HepG2 (cell line): ENCODE results near the gene GATB. TPM values are rescaled to one million over a fixed set of nuclear protein-coding genes. Genes with fewer than 3 reads are reported as not detected.

Source experiments
- ATAC-seq: fragments of 200-7000 bp; cut with Tn5 transposase; 3 replicates; pipeline ENCODE4 v1.9.1; 2020; ENCODE audit warnings: mild to moderate bottlenecking, moderate library complexity
- BruUV-seq: library from RNA; stranded (reverse); fragments of 400-500 nt; replicated peaks from 2 replicates; lab custom pipeline; 2021; lab: Mats Ljungman, UMichigan
- CTCF ChIA-PET: fragments of 300-600 bp; formaldehyde crosslinking; extraction: SDS; loops from one replicate; lab custom pipeline; 2021; ENCODE audit warnings: low total read pairs, inconsistent platforms, low intra/inter-chr PET ratio; lab: Yijun Ruan, JAX
- POLR2A ChIA-PET: fragments of 350-600 bp; sonication (Branson Sonifier 250); formaldehyde crosslinking; loops from one replicate; lab custom pipeline; 2020; ENCODE audit warnings: antibody characterized with exemption, inconsistent platforms; lab: Yijun Ruan, JAX
- DNase-seq: peaks from one replicate; pipeline ENCODE4 v3.0.0-alpha.2; 2015; ENCODE audit warnings: low spot score
- FAIRE-seq: peaks from 3 replicates; lab custom pipeline; 2011; peaks lifted over from hg19 to GRCh38; lab: Jason Lieb, UNC
- H2AFZ ChIP-seq: one replicate; pipeline ENCODE4 v1.6.1; 2011; ENCODE audit warnings: low read length, inconsistent platforms
- H3K27ac ChIP-seq: fragments of 300-600 bp; 3 replicates; pipeline ENCODE4 v1.8.0; 2011; ENCODE audit warnings: mixed run types, mild to moderate bottlenecking, mixed read lengths, low read length, inconsistent platforms; ENCODE audit not compliant: insufficient read depth; ENCODE audit errors: extremely low read length
- H3K27me3 ChIP-seq, 2 experiments: fragments of 200-600 bp in 1 of 2; 2 replicates in 1 of 2; 3 replicates in 1 of 2; pipeline versions ENCODE4 v1.6.0 to v1.8.0; 2011; ENCODE audit warnings: low read length in 2 of 2, mild to moderate bottlenecking in 2 of 2, moderate library complexity in 2 of 2, inconsistent platforms in 1 of 2; ENCODE audit not compliant: insufficient read depth in 2 of 2, control insufficient read depth in 1 of 2
- H3K36me3 ChIP-seq, 2 experiments: fragments of 200-600 bp in 1 of 2; replicated peaks in 1 of 2; 2 replicates in 1 of 2; 3 replicates in 1 of 2; pipeline versions ENCODE4 v1.5.1 to v1.8.0; 2011; ENCODE audit warnings: low read length in 2 of 2, inconsistent platforms in 1 of 2; ENCODE audit not compliant: insufficient read depth in 2 of 2, control insufficient read depth in 1 of 2
- H3K4me1 ChIP-seq: 2 replicates; pipeline ENCODE4 v1.5.1; 2012; ENCODE audit warnings: low read length, inconsistent platforms; ENCODE audit not compliant: insufficient read depth
- H3K4me2 ChIP-seq: 2 replicates; pipeline ENCODE4 v1.6.0; 2011; ENCODE audit warnings: low read depth, low read length, inconsistent platforms
- H3K4me3 ChIP-seq, 3 experiments: fragments of 200-600 bp in 1 of 3; sonication (generic), shearing (Covaris generic) in 1 of 3; replicated peaks in 1 of 3; 2 replicates each; pipeline ENCODE4 v1.5.1; 2011 to 2016; ENCODE audit warnings: low read length in 3 of 3, inconsistent platforms in 2 of 3, low read depth in 2 of 3, mild to moderate bottlenecking in 2 of 3, control low read depth in 1 of 3, mixed read lengths in 1 of 3; ENCODE audit not compliant: insufficient read depth in 1 of 3
- H3K79me2 ChIP-seq: one replicate; pipeline ENCODE4 v1.6.1; 2011; ENCODE audit warnings: low read length, inconsistent platforms; ENCODE audit not compliant: insufficient read depth
- H3K9ac ChIP-seq: 2 replicates; pipeline ENCODE4 v1.6.0; 2011; ENCODE audit warnings: mild to moderate bottlenecking, low read depth, low read length, inconsistent platforms; ENCODE audit not compliant: insufficient read depth
- H3K9me3 ChIP-seq: 2 replicates; pipeline ENCODE4 v1.5.1; 2012; ENCODE audit warnings: mild to moderate bottlenecking, low read length
- H4K20me1 ChIP-seq: 2 replicates; pipeline ENCODE4 v1.6.0; 2011; ENCODE audit warnings: inconsistent platforms, mild to moderate bottlenecking, low read length, moderate library complexity; ENCODE audit not compliant: insufficient read depth
- ATF1 ChIP-seq: IDR thresholded peaks from 2 replicates; pipeline ENCODE4 v1.6.1; 2016; ENCODE audit warnings: mild to moderate bottlenecking, control low read depth
- CREM ChIP-seq, 2 experiments: sonication (generic) in 1 of 2; formaldehyde crosslinking in 1 of 2; IDR thresholded peaks; 2 replicates each; pipeline versions ENCODE4 v1.4.0 to v1.6.1; 2016 to 2020; ENCODE audit warnings: antibody characterized with exemption in 1 of 2, mild to moderate bottlenecking in 1 of 2, missing genetic modification reagents in 1 of 2
- GZF1 ChIP-seq: sonication (generic); formaldehyde crosslinking; IDR thresholded peaks from 2 replicates; pipeline ENCODE4 v1.5.1; 2020; ENCODE audit warnings: mild to moderate bottlenecking, missing genetic modification reagents
- MAFF ChIP-seq: IDR thresholded peaks from 2 replicates; pipeline ENCODE4 v1.6.1; 2011; ENCODE audit warnings: low read depth, low read length, improper control_type of control experiment
- RBAK ChIP-seq: sonication (generic); formaldehyde crosslinking; IDR thresholded peaks from 2 replicates; pipeline ENCODE4 v1.5.1; 2020; ENCODE audit warnings: mild to moderate bottlenecking, missing genetic modification reagents
- SALL2 ChIP-seq: sonication (generic); formaldehyde crosslinking; IDR thresholded peaks from 2 replicates; pipeline ENCODE4 v1.8.1; 2023; ENCODE audit warnings: mild to moderate bottlenecking, missing genetic modification reagents, inconsistent platforms
- TEAD2 ChIP-seq: sonication (generic); formaldehyde crosslinking; IDR thresholded peaks from 2 replicates; pipeline ENCODE4 v1.9.0; 2021; ENCODE audit warnings: missing genetic modification reagents
- ZNF138 ChIP-seq: sonication (generic); formaldehyde crosslinking; IDR thresholded peaks from 2 replicates; pipeline ENCODE4 v1.5.0; 2020; ENCODE audit warnings: mild to moderate bottlenecking, low read depth, missing genetic modification reagents
- ZNF205 ChIP-seq: IDR thresholded peaks from 2 replicates; pipeline ENCODE4 v1.6.1; 2018; ENCODE audit warnings: missing biosample characterization, missing genetic modification reagents
- ZNF281 ChIP-seq: sonication (generic); formaldehyde crosslinking; IDR thresholded peaks from 2 replicates; pipeline ENCODE4 v1.4.0; 2020; ENCODE audit warnings: missing genetic modification reagents, borderline replicate concordance
- ZNF430 ChIP-seq: sonication (generic); formaldehyde crosslinking; IDR thresholded peaks from 2 replicates; pipeline ENCODE4 v1.9.0; 2021; ENCODE audit warnings: mild to moderate bottlenecking, missing genetic modification reagents
- whole genome bisulfite sequencing: methylation state at CpG from one replicate; pipeline ENCODE4 v1.1.6; 2017; ENCODE audit warnings: low lambda C conversion rate; 5-methylcytosine and 5-hydroxymethylcytosine counted together
- in situ Hi-C: cut with HindIII; loops from 2 replicates; pipeline ENCODE4 v1.10.0; 2017; ENCODE audit warnings: low pct_unique_long_range_greater_than_20kb; ENCODE audit not compliant: extremely low pct_ligation_motif_present
- intact Hi-C: fragments of 100-400 bp; cut with micrococcal nuclease; formaldehyde crosslinking; loops from one replicate; pipeline ENCODE4 v1.10.0; 2022; ENCODE audit not compliant: unreplicated experiment
- polyA plus RNA-seq, 8 experiments: library from polyadenylated mRNA; depleted of rRNA in 3 of 8; stranded (reverse) in 7 of 8; unstranded in 1 of 8; fragments of >200 nt; fragmentation: Illumina TruSeq in 4 of 8; extraction: Trizol in 4 of 8; gene quantifications; 2 replicates each; pipeline versions ENCODE4 v1.2.1 to v1.2.3, GENCODE V29; 2011 to 2016; ENCODE audit warnings: low read depth in 4 of 8, missing spikeins in 1 of 8, mixed read lengths in 1 of 8; ENCODE audit not compliant: insufficient read depth in 1 of 8
- total RNA-seq, 5 experiments: library from RNA; depleted of rRNA; stranded (reverse); fragments of >200 nt; fragmentation: Illumina TruSeq; extraction: Trizol; gene quantifications; 2 replicates each; pipeline ENCODE4 v1.2.3, GENCODE V29; 2016; ENCODE audit warnings: low read depth in 1 of 5
- TF ChIP-seq, protein P1 (sequence below): sonication (generic); formaldehyde crosslinking; IDR thresholded peaks from 2 replicates; pipeline ENCODE4 v1.4.0; 2020; ENCODE audit warnings: mild to moderate bottlenecking, missing genetic modification reagents
- TF ChIP-seq, protein P2 (sequence below): sonication (generic); formaldehyde crosslinking; IDR thresholded peaks from 2 replicates; pipeline ENCODE4 v1.5.1; 2020; ENCODE audit warnings: mild to moderate bottlenecking, missing genetic modification reagents, moderate library complexity

Gene GATB
- total and polyA plus RNA-seq, 2 of the 13 experiments (the other 11 are each of a cell fraction or from before 2014, with no cell fraction given) = 32.3 to 32.4 TPM

- no peak overlapping the region for H3K9ac ChIP-seq
- DNase-seq (no peak), ATAC-seq (no peak), FAIRE-seq (no peak)
- ChIA-PET CTCF (no interaction called here), POLR2A (no interaction called here)
- H3K27ac ChIP-seq = no peak overlapping the region
- no peaks in the 10 kb centered on the region for H4K20me1 ChIP-seq
- no TSS peak for BruUV-seq
- H3K79me2 ChIP-seq = no peaks in the 10 kb centered on the region
- no peak overlapping the region for H2AFZ ChIP-seq
- 0 out of 5 replicates have a peak, but pooled peaks cover 0 to 5% of the 10 kb centered on the region in 2 experiments for H3K36me3 ChIP-seq
- no peaks in the 10 kb centered on the region for H3K9me3 ChIP-seq
- WGBS = 86% methylated on average over 7 of the region's 7 CpGs
- TF ChIP-seq SALL2 (CRISPR knock-in tag) = no peak
- no peak for TF ChIP-seq CREM (IDR thresholded peaks at IDR 0.05)
- TF ChIP-seq CREM (CRISPR knock-in tag; IDR thresholded peaks at IDR 0.05) = no peak
- TF ChIP-seq MAFF = no peak
- no peak for TF ChIP-seq TEAD2 (CRISPR knock-in tag)
- no peak for TF ChIP-seq GZF1 (CRISPR knock-in tag)
- TF ChIP-seq ZNF430 (CRISPR knock-in tag) = no peak
- no peak overlapping the region for H3K4me2 ChIP-seq
- intact Hi-C loops (no loop called here), in situ Hi-C loops (no loop called here)
- H3K4me1 ChIP-seq = no peaks in the 10 kb centered on the region
- no peaks in the 10 kb centered on the region for H3K27me3 ChIP-seq
- H3K4me3 ChIP-seq = no peak overlapping the region
Measured at GRCh38 chr4:151663109-151663508, 97.7 kb downstream of the GATB start.

DNA sequence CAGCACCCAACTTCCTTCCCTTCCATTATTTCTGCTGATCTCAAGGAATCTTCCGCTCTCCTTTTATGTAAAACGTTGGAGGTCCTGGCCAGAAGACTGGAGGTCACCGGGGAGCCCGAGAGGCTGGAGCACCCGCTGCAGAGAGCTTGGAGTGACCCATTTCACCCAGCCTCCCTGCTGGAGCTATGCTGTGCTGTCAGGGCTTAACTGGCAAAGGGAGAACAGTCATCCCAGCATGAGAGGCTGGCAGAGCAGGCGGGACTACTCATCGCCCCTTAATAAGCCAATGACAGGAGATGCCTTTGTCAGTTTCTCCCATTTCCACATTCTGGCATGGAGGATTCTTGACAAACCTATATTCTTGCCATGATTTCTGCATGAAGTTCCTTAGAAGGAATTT lies 98.9 kb downstream of the GATB start:
- Histone ChIP-seq H4K20me1 (no peaks in the 10 kb centered on the region), H3K27me3 (no peaks in the 10 kb centered on the region), H3K9me3 (no peaks in the 10 kb centered on the region), H2AFZ (no peak overlapping the region), H3K36me3 (0 out of 5 replicates have a peak, but pooled peaks cover 0 to 10% of the 10 kb centered on the region in 2 experiments), H3K27ac (no peak overlapping the region), H3K4me3 (no peak overlapping the region), H3K9ac (no peak overlapping the region), H3K4me2 (no peak overlapping the region), H3K4me1 (no peaks in the 10 kb centered on the region), H3K79me2 (no peaks in the 10 kb centered on the region)
- in situ Hi-C loops = no loop called here
- intact Hi-C loops = no loop called here
- ATAC-seq (no peak), FAIRE-seq (no peak), DNase-seq (no peak)
- POLR2A ChIA-PET = no interaction called here
- 88% methylated on average over 7 of the region's 7 CpGs for WGBS
- BruUV-seq = no TSS peak
- CTCF ChIA-PET = no interaction called here
- TF ChIP-seq, protein P1, sequence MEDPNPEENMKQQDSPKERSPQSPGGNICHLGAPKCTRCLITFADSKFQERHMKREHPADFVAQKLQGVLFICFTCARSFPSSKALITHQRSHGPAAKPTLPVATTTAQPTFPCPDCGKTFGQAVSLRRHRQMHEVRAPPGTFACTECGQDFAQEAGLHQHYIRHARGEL (CRISPR knock-in tag) = no peak
- TF ChIP-seq ZNF281 (CRISPR knock-in tag) (no peak), RBAK (CRISPR knock-in tag) (no peak), ZNF205 (no peak), ATF1 (CRISPR knock-in tag) (no peak), ZNF138 (CRISPR knock-in tag) (no peak)
- TF ChIP-seq, protein P2, sequence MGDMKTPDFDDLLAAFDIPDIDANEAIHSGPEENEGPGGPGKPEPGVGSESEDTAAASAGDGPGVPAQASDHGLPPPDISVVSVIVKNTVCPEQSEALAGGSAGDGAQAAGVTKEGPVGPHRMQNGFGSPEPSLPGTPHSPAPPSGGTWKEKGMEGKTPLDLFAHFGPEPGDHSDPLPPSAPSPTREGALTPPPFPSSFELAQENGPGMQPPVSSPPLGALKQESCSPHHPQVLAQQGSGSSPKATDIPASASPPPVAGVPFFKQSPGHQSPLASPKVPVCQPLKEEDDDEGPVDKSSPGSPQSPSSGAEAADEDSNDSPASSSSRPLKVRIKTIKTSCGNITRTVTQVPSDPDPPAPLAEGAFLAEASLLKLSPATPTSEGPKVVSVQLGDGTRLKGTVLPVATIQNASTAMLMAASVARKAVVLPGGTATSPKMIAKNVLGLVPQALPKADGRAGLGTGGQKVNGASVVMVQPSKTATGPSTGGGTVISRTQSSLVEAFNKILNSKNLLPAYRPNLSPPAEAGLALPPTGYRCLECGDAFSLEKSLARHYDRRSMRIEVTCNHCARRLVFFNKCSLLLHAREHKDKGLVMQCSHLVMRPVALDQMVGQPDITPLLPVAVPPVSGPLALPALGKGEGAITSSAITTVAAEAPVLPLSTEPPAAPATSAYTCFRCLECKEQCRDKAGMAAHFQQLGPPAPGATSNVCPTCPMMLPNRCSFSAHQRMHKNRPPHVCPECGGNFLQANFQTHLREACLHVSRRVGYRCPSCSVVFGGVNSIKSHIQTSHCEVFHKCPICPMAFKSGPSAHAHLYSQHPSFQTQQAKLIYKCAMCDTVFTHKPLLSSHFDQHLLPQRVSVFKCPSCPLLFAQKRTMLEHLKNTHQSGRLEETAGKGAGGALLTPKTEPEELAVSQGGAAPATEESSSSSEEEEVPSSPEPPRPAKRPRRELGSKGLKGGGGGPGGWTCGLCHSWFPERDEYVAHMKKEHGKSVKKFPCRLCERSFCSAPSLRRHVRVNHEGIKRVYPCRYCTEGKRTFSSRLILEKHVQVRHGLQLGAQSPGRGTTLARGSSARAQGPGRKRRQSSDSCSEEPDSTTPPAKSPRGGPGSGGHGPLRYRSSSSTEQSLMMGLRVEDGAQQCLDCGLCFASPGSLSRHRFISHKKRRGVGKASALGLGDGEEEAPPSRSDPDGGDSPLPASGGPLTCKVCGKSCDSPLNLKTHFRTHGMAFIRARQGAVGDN (CRISPR knock-in tag) = no peak
